HG03460 (cell line): Measurements from ENCODE around the gene GMDS.

Experiments
- ATAC-seq: cut with Tn5 transposase; IDR thresholded peaks from one replicate; pipeline ENCODE4 v1.9.1; 2021; ENCODE audit not compliant: unreplicated experiment

The GMDS gene

DNA sequence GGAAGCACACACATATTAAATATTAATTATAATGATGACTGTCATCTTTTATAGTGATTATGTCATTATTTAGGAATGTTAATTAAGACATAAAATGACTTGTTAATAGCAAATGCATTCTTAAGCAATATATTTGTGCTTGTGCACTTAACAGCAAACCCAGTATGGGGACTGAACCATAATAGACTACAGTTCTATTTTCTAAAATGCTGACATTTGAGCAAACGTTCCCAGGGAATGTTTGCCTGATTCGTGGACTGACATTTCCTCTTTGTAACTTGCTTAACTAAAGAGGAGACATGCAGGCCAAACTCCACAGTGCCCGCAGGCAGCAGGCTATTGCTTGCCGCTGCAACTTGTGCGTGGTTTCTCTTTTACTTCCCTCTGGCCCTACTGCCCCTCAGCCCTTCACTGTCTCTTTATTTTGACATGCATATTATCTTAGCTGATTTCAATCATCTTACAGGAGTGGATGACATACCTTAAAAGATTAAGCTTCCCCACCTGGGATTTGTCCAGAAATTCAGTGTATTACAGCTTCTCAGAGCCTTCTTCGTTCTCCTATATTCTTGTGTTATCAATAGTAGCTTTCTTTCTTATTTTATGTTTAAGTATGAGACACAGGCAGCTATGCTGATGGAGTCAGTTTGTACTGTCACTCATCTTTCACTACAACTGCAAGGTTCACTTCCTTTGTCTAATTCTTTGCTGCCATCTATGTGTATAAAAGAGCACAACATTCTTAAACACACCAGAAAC is 141.5 kb downstream of the GMDS start:
- no peak for ATAC-seq

DNA sequence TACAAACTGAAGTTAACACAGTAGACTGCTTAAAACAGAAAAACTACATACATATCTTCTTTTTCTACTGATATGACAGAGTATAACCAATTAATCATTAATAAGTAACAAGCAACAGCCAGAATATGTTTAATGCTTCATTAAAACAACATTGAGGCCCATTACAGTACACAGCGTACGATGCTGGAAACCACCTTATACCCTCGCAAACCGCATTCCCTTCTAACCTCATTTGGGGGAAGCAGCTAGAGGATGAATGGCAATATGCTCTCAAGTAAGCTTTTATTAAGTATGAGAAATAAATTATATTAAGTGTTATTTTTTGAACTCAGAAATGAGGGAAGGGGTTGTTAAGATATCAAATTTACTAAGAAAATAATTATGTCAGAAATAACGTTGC is 142.4 kb downstream of the GMDS start:
- no peak for ATAC-seq

DNA sequence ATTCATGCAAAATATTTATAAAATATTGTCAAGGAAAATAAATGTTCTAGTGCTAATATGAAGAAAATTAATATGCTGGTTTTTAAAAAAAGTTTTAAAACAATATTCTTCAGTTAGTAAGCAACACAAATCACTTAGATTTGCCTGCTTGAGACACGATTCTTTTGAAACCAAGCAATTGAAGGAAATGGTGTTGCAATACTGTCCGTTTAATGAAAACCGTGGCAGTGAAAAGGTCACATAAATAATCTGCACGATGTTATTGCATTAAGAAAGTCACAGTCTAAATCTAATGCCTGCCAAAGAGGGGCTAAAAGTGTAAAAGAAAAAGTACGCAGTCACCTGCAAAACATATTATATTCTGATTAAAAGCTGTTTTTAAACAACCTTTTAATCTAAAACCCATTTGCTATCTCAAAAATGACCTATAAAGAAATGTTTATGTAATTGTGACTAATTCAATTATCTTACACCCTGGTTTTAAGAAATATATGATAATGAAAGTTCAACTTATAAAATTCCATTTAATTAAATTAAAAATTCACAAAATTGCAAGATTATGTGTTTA is 143.0 kb downstream of the GMDS start:
- no peak for ATAC-seq

GRCh38 chr6:2101213-2101612 is 144.2 kb downstream of the GMDS start:
- no peak for ATAC-seq

DNA sequence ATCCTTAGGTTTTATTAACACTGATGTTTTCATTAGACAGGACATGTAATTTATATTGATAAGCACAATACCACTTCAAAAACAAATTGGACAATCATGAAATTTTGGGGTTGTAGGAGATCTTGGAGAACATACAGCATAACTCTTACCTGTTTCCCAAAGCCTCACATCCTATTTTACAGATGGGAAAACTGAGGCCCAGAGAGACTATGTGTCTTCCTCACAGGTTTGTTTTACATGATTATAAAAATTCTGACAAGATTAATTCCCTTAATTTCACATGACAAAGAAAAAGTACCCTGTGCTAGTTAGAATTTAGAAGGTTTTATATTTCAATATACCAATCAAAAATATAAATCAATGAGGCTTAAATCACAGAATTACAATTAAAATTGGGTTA is 145.5 kb downstream of the GMDS start:
- no peak for ATAC-seq

DNA sequence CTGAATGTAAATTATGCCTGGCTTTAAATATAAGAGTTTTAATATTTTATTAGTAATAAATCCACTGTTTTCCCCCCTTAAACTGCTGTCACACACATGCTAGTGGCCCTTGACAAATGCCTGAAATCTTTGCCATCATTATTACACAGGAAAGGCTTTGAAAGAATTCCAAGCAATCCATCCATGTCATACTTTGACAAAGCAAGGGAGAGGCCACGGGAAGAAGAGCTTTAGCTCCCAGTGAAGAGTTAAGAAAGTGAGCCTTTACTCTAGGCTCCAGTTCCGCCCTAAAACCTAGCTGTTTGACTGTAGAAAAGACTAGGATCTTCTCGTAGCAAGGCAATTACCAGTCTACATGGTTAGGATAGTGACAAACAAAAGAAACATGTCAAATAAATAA is 147.9 kb downstream of the GMDS start:
- no peak for ATAC-seq

DNA sequence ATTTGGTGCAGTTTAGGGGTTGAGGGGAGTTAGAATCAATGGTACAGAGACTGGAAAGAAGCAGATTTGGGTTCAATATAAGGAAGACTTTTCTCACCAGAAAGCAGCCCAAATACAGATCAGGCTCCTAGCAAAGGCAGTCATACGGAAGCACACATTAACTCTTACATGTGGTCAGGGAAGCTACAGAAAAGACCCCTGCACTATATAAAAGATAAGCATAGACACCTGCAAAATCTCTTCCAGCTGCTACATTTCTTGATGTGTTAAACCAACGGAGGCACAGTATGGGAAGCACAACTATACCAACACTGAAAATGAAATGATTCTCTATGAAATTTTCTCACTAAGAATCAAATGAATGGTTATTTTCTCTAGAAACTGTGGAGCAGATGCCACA is 150.8 kb downstream of the GMDS start:
- no peak for ATAC-seq

GRCh38 chr6:2086326-2086965 is 159.0 kb downstream of the GMDS start:
- ATAC-seq = no peak

DNA sequence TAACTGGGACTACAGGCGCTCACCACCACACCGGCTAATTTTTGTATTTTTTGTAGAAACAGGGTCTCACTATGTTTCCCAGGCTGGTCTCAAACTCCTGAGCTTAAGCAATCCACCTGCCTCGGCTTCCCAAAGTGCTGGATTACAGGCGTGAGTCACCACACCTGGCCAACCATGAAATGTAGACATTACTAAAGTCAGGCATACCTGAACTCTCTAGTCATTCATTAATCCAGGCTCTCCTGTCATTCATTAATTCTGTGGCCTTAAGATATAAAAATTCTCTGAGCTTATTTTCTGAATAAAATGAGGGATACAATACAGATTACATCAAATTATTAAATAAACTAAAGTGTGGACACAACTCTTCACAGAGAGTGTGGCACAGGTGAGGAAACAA is 159.7 kb downstream of the GMDS start:
- no peak for ATAC-seq

- ATAC-seq = no peak
Measured at GRCh38 chr6:2081155-2082138, 164.0 kb downstream of the GMDS start.

DNA sequence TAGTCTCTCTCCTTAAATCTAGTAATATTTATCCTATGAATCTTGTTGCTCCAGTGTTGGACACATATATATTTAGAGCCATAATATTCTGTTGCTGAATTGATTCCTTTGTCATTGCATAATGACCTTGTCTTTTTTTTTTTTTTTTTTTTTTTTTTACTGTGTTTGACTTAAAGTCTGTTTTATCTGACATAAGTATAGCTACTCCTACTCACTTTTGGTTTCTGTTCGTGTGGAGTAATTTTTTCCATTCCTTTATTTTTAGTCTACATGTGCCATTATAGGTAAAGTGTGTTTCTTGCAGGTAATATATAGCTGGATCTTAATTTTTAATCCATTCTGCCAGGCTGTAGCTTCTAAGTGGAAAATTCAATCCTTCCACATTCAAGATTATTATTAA is 166.5 kb downstream of the GMDS start:
- no peak for ATAC-seq

- no peak for ATAC-seq
Measured at GRCh38 chr6:2077826-2078225, 167.6 kb downstream of the GMDS start.

GRCh38 chr6:2073476-2073875 is 171.9 kb downstream of the GMDS start:
- no peak for ATAC-seq

GRCh38 chr6:2072453-2072852 is 173.0 kb downstream of the GMDS start:
- no peak for ATAC-seq

DNA sequence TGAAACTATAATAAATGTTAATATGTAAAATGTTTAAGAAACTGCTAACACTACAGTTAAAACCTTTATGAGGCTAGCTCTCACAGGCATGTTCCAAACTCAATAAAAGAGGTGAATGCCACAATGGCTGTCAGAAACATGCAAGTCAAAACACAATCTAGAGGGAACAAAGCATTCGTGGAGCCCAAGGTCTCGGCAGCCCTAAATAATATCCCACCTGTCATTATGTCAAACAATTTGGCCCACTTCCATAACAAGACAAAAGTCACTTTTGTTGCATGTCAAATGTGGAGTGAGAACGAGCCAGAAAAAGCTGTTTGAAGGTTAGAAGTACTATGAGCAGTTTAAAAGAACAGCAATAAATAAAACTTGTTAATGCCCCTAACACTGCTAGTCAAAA is 181.9 kb downstream of the GMDS start:
- no peak for ATAC-seq

- no peak for ATAC-seq
Measured at GRCh38 chr6:2061880-2062279, 183.5 kb downstream of the GMDS start.

GRCh38 chr6:2055911-2056310 is 189.5 kb downstream of the GMDS start:
- ATAC-seq = no peak

DNA sequence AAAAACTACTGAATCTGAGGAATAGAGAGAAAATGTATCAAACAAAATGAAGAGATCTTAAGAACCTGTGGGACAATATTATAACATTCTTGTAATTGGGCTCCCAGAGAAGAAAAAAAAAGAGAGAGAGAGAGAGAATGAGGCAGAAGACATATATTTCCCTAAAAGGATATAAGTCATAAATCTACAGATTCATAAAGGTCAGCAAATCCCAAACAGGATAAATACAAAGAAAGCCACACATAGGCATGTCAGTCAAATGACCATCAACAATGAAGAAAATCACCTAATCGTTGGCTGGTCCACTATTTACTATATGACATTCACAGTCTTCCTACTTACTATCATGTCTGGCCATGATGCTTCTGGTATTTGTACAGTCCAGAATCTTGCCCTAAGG is 190.3 kb downstream of the GMDS start:
- ATAC-seq = no peak

DNA sequence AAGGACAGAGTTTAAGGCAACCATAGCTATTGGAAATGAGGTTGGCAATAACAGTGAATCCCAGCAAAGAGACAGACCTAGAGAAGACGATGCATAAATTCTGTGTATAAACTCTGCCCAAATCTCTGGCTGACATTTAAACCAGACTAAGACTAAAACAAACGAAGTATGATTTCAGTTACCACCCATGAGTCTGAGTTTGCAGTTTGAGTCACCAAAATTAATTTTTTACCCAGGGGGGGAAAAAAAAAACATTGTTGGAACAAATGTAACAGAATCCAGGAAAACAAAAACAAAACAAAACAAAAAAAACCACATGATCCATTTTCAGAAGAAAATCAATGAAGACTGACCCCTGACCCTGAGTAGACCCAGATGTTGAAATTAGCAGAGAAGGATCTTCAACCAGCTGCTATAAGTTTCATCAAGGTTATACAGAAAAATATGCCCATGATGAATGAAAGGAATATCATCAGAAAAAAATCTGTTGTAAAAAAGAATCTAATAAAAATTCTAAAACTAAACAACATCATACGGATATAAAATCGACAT is 190.8 kb downstream of the GMDS start:
- ATAC-seq = no peak

DNA sequence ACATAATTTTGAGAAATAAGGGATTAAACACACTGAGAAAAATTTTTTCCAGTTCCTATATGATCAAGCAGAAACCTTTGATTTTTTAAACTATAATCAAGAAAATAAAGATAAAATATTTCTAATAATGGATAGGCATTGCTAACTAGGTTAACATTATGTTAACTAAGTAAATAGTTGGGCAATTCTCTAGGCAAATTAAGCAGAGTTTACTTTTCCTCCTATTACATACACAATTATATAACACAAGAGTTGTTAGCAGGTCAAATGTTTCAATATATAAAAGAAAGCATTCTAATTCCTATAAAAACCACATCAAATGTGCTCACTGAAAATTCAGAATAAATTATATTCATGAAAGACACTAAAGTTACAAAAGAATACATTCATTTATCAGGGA is 191.7 kb downstream of the GMDS start:
- no peak for ATAC-seq

DNA sequence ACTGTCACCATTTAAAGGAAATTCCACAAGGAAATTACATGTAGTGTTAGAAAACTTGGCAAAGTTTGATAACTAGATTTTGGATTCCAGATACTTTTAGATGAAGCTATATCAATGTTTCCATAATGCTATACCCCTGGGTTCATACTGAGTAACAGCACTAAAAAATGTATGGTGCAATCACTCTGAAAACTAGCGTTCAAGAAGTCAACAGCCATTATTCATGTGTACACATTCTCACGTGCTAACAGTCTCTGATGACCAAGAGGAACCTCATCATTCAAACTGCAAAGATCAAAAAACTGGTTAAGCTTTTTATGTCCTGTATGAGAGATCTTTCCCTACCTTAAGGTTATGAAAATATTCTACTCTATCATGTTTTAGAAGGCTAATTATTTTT is 197.6 kb downstream of the GMDS start:
- ATAC-seq = no peak
